Stimulated activated CD8-positive, alpha-beta memory T cell treated with anti-CD3 and anti-CD28 coated beads, Interleukin-4, amount 100 ng/mL, for 24 hours (primary cell): ENCODE measurements around the gene HOXC6.

Experiments
- DNase-seq: peaks from one replicate; pipeline ENCODE4 v3.0.0-alpha.2; 2020; ENCODE audit warnings: low read depth

HOXC6 gene

DNA sequence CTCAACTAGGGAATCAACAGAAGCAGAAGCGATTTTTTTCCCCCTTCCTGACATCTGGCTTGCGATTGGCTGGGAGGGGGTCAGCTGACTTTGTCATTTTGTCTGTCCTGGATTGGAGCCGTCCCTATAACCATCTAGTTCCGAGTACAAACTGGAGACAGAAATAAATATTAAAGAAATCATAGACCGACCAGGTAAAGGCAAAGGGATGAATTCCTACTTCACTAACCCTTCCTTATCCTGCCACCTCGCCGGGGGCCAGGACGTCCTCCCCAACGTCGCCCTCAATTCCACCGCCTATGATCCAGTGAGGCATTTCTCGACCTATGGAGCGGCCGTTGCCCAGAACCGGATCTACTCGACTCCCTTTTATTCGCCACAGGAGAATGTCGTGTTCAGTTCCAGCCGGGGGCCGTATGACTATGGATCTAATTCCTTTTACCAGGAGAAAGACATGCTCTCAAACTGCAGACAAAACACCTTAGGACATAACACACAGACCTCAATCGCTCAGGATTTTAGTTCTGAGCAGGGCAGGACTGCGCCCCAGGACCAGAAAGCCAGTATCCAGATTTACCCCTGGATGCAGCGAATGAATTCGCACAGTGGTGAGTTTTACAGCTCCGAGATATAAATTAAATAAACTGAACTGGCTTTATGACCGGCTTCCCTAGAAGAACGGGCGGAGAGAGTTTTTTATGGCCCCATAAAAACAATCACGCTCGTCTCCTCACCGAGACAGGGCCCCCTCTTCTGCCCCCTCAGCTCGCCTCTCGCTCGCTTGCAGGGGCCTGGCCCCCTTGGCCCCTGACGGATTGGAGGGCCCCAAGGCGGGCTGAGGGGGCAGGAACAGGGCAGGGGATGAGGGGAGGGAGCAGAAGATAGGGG lies at the start of gene HOXC6:
Gene HOXC6, plus strand, starts transcription at position 127 of the 888 bp plus-strand sequence. Its CDS starts 82 bp downstream, at position 209.
- DNase-seq: no peak

DNA sequence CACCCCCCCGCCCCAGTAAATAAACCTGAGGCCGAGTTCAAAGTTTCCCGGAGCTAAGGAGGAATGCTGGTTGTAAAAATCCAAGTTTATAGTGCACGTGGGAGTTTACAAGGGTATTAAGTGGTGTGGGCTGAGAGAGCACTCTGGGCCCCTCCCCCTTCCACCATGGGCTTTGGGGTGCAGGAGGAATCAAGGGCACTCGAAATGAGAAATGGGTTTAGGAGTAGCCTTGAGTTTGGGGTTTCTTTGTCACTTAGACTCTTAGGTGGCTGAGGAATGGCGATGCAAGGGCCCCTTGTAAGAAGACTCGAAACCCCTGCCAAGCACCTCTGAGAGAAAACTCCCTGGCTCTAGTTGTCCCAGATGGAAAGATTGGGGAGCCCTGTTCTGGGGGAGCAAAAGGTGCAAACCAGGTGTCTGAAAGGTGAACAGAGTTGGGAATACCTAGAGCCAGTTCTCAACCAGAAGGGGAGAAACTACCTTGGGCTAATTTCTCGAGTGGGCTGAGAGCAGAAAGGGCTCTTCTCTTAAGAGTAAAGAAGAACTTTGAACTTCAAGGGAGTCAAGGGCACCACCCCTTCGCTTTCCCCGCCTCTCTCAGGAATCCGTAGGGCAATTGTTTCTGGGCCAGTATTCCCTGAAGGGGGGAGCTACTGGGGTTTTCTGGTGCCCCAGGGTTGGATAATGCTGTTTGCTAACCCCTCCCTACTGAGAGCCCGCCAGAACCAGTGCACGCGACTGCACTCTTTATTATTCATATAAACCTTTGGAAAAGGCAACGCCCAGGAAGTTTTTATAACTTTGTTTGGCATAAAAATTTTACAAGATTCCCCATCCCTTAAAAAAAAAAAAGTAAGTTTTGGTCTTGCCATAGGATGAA lies 49.5 kb upstream of the HOXC6 start:
- DNase-seq: no peak

GRCh38 chr12:53980104-53980801 lies 48.0 kb upstream of the HOXC6 start:
- DNase-seq: no peak

DNA sequence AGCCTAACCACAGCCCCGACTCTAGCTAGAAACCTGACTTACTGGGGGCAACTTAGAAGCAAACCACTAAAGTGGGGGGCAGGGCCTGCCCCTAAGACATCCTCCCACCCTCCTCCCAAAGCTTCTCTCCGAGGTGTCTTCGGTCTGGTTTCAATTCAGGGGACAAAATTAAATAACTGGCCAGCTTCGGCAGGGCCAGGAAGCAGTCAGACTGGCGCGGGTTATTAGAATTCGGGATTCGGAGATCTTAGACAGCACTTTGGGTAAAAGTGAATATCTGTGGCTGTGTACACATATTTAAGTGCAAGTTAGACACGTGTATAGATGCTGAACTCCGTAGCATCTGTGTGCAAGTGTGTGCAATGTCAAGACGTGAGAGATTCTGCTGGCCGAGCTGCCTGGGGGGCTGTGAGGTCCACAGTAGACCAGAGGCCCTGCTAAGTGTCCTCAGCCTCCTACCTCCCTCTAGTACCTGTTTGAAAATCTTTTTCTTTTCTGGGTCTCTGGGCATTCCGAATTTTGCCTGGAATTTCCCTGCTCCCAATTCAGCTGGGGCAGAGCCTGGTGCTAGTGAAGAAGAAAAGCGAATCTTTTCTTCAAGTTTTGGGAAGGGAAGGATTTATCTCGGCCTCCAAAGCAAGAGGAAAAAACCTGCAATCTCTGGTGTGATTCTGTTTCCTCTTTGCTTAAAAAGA lies 47.3 kb upstream of the HOXC6 start:
- DNase-seq: no peak

DNA sequence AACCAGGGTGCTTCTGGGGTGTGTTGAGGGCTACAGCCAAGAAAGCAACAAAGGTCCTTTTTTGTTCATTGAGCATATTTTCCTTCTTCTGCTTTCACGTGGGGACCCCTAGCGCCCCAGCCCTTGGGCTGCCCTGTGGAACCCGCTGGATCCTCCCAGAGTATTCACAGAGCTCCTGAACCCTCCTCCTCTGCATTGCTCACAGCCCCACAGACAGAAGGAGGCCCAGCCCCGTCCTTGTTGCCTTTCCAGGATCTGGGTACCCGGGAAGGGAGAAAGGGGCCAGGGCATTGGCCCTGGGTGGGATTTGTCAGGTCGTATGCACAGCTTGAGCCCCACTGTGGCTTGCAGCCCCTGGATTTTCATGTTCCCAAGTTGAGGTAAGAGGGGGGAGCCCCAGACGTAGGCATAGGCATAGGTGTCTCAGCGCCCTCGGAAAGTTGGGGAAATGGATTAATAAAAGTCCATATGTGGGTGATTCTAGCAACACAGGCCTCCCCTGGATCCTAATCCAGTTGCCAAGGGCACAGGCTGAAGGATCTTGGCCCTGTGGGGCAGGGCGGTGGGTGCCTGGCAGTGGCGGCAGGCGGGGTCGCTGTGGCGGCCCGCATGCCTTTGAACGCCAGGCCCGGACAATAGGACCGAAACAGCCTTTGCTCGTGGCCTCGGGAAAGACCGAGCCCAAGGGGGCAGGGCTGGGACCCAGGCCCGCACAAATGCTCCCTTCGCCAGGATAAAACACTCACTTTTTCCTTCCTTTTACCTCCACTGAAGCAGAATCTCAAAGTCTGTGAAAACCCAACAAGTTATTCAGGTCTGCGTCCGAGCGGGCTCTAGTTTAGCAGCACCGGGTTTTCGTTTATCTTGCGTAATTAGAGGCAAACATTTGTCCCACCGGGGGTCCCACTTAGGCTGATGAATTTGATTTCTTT lies 46.3 kb upstream of the HOXC6 start:
- no peak for DNase-seq

DNA sequence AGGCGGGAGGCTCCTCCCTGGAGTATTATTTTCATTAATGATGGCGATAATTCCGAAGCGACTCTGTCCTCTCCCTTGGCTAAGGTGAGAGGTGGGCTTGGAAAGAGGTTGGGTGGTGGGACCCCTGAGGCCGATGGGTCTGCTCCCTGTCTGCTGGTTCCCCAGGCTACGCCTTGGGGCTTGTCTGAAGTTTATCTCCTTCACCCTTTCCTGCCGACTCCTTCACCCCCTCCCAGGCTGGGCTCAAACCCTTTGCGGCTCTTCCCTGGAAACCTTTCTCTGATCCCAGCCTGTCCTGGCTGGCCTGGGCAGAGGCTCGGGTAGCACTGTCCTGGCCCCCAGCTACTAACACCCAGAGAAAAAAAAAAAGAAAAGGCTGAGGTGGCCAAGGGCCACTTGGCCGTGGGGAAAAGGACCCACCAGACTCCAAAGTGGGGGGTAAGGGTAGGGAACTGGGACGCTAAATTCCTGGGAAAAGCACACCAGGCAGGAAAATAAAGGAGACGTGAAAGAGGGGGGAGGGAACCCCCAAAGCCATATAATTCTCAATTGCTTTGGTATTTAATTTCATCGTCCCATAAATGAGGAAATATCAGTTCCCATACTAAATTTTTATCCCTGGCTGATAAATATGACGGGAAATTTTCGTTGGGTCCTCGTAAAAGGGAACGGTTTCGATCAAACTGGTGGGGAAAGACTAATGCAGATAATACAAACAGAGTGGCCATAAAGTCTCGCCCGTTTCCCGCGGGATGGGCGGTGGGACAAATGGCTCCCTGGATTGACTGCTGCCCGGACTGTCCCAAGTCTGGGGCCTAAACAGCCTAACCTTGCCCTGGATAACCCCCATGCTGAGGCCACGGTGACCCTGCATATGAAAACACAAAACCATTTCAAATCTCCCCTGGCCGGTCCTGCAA lies 45.3 kb upstream of the HOXC6 start:
- no peak for DNase-seq

- DNase-seq: no peak
Observed at GRCh38 chr12:53983568-53983949, 44.7 kb upstream of the HOXC6 start.

GRCh38 chr12:53983950-53984572 lies 44.2 kb upstream of the HOXC6 start:
- no peak for DNase-seq

GRCh38 chr12:53984901-53985691 lies 43.1 kb upstream of the HOXC6 start, which contains the start of gene HOXC10:
Gene HOXC10, plus strand, starts transcription at chr12:53985146. Its CDS starts 114 bp downstream, at chr12:53985260.
- DNase-seq: peak; percentile 69

DNA sequence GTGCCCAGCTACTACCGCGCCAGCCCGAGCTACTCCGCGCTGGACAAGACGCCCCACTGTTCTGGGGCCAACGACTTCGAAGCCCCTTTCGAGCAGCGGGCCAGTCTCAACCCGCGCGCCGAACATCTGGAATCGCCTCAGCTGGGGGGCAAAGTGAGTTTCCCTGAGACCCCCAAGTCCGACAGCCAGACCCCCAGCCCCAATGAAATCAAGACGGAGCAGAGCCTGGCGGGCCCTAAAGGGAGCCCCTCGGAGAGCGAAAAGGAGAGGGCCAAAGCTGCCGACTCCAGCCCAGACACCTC lies 42.6 kb upstream of the HOXC6 start:
- DNase-seq: no peak

DNA sequence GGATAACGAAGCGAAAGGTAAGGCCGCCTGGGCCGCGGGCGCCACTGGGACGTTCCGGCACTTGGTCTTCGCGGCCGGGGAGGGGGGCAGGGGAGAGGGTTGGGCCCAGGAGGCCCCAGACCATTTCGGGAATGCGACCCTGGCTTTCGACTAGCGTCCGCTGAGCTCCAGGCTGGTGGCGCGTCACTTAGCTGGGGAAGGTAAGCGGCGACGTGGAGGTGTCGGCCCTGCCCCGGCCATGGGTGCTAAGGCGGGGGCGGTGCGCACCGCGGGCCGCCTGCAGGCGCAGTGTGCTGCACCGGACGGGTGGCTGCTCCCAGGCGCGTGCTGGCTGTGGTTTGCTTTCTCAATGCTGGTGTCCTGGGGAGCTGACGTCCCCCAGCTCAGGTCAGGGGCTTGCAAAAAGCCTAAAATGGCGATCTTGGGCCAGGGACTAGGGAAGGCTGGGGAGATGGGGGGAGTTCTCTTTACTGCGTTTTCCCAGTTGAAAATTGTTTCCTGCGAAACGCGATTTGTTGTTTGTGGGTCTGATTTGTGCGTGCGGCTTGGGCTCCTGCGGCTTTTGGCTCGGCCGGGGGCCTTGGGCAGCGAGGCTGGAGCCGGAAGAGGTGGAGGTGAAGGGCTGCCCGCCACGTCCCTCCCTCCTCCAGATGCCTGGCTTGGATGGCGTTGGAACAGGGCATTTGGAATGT lies 42.1 kb upstream of the HOXC6 start:
- DNase-seq: no peak

DNA sequence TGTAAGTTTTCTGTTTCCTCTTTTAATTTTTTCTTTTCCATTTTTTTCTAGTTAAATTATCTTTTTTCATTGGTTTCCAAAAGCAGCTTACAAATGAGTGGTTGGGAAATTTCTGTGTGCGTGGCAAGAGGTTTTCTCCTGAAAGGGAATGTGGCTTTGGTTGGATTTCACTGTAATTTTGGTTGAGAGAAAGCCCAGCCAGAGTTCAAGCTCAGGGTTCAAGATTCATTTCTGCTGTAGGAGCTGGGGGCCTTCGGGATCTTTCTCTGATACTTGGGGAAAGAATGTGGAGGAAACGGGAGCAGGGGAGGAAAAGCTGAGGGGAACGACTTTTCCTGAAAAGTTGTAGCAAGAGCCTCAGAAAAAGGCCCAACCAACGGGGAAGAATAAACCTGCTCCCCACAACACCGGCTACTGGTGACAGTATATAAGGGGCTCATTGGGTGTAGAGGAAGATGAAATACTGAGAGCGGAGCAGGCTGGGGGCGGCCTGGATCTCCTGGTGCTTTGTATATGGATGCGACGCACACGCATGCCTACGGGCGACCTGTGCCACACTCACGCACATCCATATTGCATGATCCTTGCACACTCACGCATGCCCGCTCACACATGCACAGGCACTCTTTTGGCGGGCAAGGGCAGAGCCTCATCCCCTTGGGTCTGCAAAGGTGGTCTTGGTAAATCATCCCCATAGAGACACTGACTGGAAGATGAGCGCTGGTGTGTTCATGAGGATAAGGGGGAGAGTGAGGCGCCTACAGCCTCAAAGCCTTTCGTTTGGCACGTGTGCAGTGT lies 41.4 kb upstream of the HOXC6 start:
- DNase-seq: no peak

DNA sequence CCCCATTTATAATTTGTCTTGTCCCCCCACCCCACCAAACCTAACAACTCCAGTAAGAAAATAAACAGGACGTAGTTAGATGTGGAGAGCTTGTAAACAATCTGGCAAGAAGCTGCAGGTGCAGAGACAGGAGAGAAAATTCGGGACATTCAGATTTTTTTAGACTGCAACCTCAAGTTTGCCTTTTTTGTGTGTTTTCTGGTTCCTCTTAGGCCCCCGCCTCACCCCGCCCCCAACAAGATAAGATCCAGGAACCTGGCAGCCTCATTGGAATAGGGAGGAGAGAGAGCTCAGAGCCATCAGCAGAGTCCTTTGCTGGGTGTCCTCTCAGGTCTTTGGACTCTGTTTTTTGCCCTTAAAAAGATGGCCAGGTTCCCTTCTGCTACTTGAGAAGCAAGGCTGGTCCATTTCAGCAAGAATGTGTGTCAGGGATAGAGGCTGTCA lies 40.4 kb upstream of the HOXC6 start:
- no peak for DNase-seq

- no peak for DNase-seq
Observed at GRCh38 chr12:53988541-53989226, 39.6 kb upstream of the HOXC6 start.

DNA sequence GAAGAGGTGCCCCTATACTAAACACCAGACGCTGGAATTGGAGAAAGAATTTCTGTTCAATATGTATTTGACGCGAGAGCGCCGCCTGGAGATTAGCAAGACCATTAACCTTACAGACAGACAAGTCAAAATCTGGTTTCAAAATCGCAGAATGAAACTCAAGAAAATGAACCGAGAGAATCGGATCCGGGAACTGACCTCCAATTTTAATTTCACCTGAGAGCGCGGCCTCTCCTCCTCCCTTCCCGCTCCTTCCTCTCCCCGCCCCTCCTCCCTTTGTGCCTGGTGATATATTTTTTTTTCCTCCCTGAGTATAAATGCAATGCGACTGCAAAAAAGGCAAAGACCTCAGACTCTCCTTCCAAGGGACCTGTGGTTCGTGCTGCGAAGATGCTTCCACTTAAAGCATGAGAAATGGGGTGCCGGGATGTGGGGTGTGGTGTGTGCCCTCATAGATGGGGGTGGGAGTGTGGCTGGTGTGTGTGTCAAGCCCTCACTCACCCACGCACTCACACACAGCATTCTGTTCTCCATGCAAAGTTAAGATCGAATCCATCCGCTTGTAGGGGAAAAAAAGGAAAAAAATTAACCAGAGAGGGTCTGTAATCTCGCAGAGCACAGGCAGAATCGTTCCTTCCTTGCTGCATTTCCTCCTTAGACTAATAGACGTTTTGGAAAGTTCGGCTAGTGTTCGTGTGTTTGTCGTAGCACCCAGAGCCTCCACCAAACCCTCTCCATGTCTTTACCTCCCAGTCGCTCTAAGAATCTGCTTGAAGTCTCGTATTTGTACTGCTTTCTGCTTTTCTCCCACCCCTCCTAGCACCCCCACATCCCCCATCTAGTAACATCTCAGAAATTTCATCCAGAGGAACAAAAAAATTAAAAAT lies 38.8 kb upstream of the HOXC6 start:
- DNase-seq: no peak
